ENCODE results near the gene CCR4. TPM values are rescaled to one million over a fixed set of nuclear protein-coding genes. Genes with fewer than 3 reads are reported as not detected.

CCR4 gene
- total and polyA plus RNA-seq, 10 of the 15 experiments (the other 5 are each of a cell fraction or from before 2014, with no cell fraction given) = 0.41 to 12.4 (median 5.3) TPM

DNA sequence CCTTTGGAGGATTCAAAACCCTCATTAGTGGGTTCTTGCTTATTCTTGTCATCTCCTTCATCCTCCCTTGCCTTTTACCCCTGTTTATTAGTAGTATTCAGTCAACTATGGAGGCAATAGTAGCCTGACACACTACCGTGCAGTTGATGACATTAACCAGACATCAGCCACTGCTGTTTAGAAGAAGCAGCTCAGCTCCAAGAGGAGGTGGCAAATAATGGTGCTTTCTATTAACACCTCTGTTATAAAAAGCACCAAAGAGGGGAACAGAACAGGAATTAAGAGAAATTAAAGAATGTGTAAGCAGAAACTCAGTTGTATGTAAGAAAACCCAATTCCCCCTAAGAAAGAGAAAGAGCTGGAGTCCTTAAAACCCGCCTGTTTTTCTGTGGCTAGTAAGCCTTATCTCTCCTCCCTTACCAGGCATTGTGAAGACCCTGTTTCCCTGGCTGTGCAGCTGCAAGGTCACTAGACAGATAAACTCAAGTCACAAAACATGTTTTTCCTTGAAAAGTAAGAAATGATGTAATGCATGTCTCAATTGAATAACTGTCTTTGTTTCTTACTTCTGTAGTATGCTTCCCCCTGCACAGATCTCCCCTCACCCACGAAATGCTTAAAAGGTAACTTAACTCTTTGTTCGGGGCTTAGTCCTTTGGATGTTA lies 21.2 kb downstream of the CCR4 start:
- Histone ChIP-seq H3K79me2 (ENCODE audit: control insufficient read depth, insufficient read depth, low read length) (no peaks in the 10 kb centered on the region), H3K27ac (ENCODE audit: control insufficient read depth, insufficient read depth) (no peak overlapping the region), H3K9me3 (replicated peaks; ENCODE audit: control insufficient read depth, insufficient read depth, low read length) (no peaks in the 10 kb centered on the region; the same call in 2 of the 3 replicates), H4K20me1 (ENCODE audit: control insufficient read depth, insufficient read depth) (no peaks in the 10 kb centered on the region), H3K4me1 (ENCODE audit: control insufficient read depth, insufficient read depth, low read length) (peaks cover 6% of the 10 kb centered on the region), H3K36me3 (ENCODE audit: control insufficient read depth in 2 of 2, insufficient read depth in 2 of 2, low read length in 1 of 2) (no peaks in the 10 kb centered on the region), H3K4me2 (ENCODE audit: control insufficient read depth, insufficient read depth) (no peak overlapping the region), H3K4me3 (no peak overlapping the region), H2AFZ (ENCODE audit: control insufficient read depth, low read depth, low read length) (no peak overlapping the region), H3K9ac (ENCODE audit: control insufficient read depth, insufficient read depth, low read length) (no peak overlapping the region), H3K27me3 (replicated peaks in 1 of 2; ENCODE audit: control insufficient read depth in 2 of 2, insufficient read depth in 2 of 2, low read length in 1 of 2) (no peaks in the 10 kb centered on the region)
- DNase-seq (ENCODE audit: low read depth, low spot score) (no peak), FAIRE-seq (no peak), ATAC-seq (no peak)
- POLR2A ChIA-PET = no interaction called here
- TF ChIP-seq SMARCA5 (IDR thresholded peaks at IDR 0.05) = no peak
- no peak for TF ChIP-seq BRCA1 (IDR thresholded peaks at IDR 0.05; ENCODE audit: low read depth, low read length)
- no peak for TF ChIP-seq CBFB (IDR thresholded peaks at IDR 0.05; ENCODE audit: low read depth)
- no peak for TF ChIP-seq SIX5 (IDR thresholded peaks at IDR 0.05; ENCODE audit: low read depth, low read length, severe bottlenecking)
- no peak for TF ChIP-seq FOS (IDR thresholded peaks at IDR 0.05; ENCODE audit: borderline replicate concordance, extremely low read depth, insufficient read length)
- no peak for TF ChIP-seq CHD2 (IDR thresholded peaks at IDR 0.05; ENCODE audit: borderline replicate concordance, low read depth, low read length)
- TF ChIP-seq MEF2B (IDR thresholded peaks at IDR 0.05; ENCODE audit: partially characterized antibody, poor library complexity, severe bottlenecking) = no peak
- no peak for TF ChIP-seq ZBTB33 (IDR thresholded peaks at IDR 0.05)
- TF ChIP-seq HDGF (IDR thresholded peaks at IDR 0.05) = no peak
- TF ChIP-seq, protein P1, sequence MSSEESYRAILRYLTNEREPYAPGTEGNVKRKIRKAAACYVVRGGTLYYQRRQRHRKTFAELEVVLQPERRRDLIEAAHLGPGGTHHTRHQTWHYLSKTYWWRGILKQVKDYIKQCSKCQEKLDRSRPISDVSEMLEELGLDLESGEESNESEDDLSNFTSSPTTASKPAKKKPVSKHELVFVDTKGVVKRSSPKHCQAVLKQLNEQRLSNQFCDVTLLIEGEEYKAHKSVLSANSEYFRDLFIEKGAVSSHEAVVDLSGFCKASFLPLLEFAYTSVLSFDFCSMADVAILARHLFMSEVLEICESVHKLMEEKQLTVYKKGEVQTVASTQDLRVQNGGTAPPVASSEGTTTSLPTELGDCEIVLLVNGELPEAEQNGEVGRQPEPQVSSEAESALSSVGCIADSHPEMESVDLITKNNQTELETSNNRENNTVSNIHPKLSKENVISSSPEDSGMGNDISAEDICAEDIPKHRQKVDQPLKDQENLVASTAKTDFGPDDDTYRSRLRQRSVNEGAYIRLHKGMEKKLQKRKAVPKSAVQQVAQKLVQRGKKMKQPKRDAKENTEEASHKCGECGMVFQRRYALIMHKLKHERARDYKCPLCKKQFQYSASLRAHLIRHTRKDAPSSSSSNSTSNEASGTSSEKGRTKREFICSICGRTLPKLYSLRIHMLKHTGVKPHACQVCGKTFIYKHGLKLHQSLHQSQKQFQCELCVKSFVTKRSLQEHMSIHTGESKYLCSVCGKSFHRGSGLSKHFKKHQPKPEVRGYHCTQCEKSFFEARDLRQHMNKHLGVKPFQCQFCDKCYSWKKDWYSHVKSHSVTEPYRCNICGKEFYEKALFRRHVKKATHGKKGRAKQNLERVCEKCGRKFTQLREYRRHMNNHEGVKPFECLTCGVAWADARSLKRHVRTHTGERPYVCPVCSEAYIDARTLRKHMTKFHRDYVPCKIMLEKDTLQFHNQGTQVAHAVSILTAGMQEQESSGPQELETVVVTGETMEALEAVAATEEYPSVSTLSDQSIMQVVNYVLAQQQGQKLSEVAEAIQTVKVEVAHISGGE (CRISPR knock-in tag; IDR thresholded peaks at IDR 0.05) = no peak
- TF ChIP-seq ZNF274 (IDR thresholded peaks at IDR 0.05; ENCODE audit: insufficient read depth, insufficient read length) = no peak
- no peak for TF ChIP-seq IKZF2 (IDR thresholded peaks at IDR 0.05)
- TF ChIP-seq RB1 (IDR thresholded peaks at IDR 0.05; ENCODE audit: borderline replicate concordance) = no peak
- no peak for TF ChIP-seq GABPA (IDR thresholded peaks at IDR 0.05; ENCODE audit: low read depth)
- no peak for TF ChIP-seq ZNF622 (IDR thresholded peaks at IDR 0.05)
- no peak for TF ChIP-seq EZH2 (IDR thresholded peaks at IDR 0.05; ENCODE audit: borderline replicate concordance, control insufficient read depth, low read depth, low read length)
- TF ChIP-seq RAD51 (IDR thresholded peaks at IDR 0.05) = no peak
- TF ChIP-seq, protein P2, sequence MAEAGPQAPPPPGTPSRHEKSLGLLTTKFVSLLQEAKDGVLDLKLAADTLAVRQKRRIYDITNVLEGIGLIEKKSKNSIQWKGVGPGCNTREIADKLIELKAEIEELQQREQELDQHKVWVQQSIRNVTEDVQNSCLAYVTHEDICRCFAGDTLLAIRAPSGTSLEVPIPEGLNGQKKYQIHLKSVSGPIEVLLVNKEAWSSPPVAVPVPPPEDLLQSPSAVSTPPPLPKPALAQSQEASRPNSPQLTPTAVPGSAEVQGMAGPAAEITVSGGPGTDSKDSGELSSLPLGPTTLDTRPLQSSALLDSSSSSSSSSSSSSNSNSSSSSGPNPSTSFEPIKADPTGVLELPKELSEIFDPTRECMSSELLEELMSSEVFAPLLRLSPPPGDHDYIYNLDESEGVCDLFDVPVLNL (IDR thresholded peaks at IDR 0.05; ENCODE audit: low read depth, low read length) = no peak
- TF ChIP-seq CBX3 (IDR thresholded peaks at IDR 0.05; ENCODE audit: borderline replicate concordance, low read depth) = no peak
- WGBS (ENCODE audit: insufficient coverage, insufficient replicate concordance, low lambda C conversion rate, missing lambda C conversion rate) = 84% methylated on average over 4 of the region's 4 CpGs
- CTCF ChIA-PET = no interaction called here
- intact Hi-C loops (cut with micrococcal nuclease; ENCODE audit: unreplicated experiment) = no loop called here
- BruUV-seq (replicated peaks) = no TSS peak
- in situ Hi-C loops (cut with MboI) = no loop called here
- RAD21 ChIA-PET (ENCODE audit: unreplicated experiment) = no interaction called here
- SMC1A ChIA-PET (ENCODE audit: uncharacterized antibody, unreplicated experiment) = interaction anchor here (1.0 to 1.4 kb wide), 2 partner anchors 98 to 118 kb away, joined by 3 to 4 read pairs; no protein-coding TSS in a partner anchor

Data from GM12878 (cell line).